ENCODE results near the gene CLTRN. TPM values are rescaled to one million over a fixed set of nuclear protein-coding genes. Genes with fewer than 3 reads are reported as not detected.
A peak's percentile ranks its signal among the peaks of the same experiment; 100 is the strongest.
"Not testable (repeated sequence)": the region's sequence is repeated elsewhere in the genome, so short reads cannot be mapped to it uniquely, and the experiment has no call there.

Gene CLTRN
- polyA plus RNA-seq, 1 of the 3 experiments (the other 2 are of a cell fraction) = 0.16 TPM

- TF ChIP-seq RCOR1 (IDR thresholded peaks at IDR 0.05; ENCODE audit: low read length) = no peak
Observed at GRCh38 chrX:15653961-15654360, 10.6 kb downstream of the CLTRN start (continued).

- peaks cover 18% of the 10 kb centered on the region for H3K27me3 ChIP-seq (ENCODE audit: insufficient read depth)
- H3F3A ChIP-seq (replicated peaks; ENCODE audit: insufficient read depth); H2AFZ ChIP-seq (ENCODE audit: low read depth); H3K27ac ChIP-seq (ENCODE audit: low read depth in 2 of 2, low read length in 1 of 2); H3K79me2 ChIP-seq (ENCODE audit: insufficient read depth); DNase-seq; H4K20me1 ChIP-seq (ENCODE audit: insufficient read depth); H3K9me3 ChIP-seq; POLR2A ChIA-PET; H3K9ac ChIP-seq; H3K4me2 ChIP-seq; H3K4me1 ChIP-seq (ENCODE audit: control insufficient read depth in 1 of 2, insufficient read depth in 2 of 2, low read depth in 1 of 2, low read length in 1 of 2); H3K36me3 ChIP-seq (replicated peaks in 1 of 2; ENCODE audit: control insufficient read depth in 1 of 2, insufficient read depth in 2 of 2, low read length in 1 of 2); H3K9me2 ChIP-seq; H3K4me3 ChIP-seq (ENCODE audit: low read depth in 2 of 2, low read length in 1 of 2): not testable (repeated sequence)
- CTCF ChIA-PET = interaction anchor here (1.6 kb wide), 1 partner anchor 154 kb away, joined by 3 read pairs; the partner anchor contains the start of gene PIR
- WGBS (ENCODE audit: low lambda C conversion rate) = no CpG with 5 or more reads among the region's 5 CpGs
Observed at GRCh38 chrX:15647510-15647909, 17.1 kb downstream of the CLTRN start.

GRCh38 chrX:15646543-15646942 lies 18.1 kb downstream of the CLTRN start:
- Histone ChIP-seq H3K27me3 (ENCODE audit: insufficient read depth) (peaks cover 18% of the 10 kb centered on the region), H3K27ac (ENCODE audit: low read depth in 2 of 2, low read length in 1 of 2) (no peak overlapping the region), H3K9me2 (no peaks in the 10 kb centered on the region), H4K20me1 (ENCODE audit: insufficient read depth) (no peaks in the 10 kb centered on the region), H3K79me2 (ENCODE audit: insufficient read depth) (no peaks in the 10 kb centered on the region), H3K4me2 (no peak overlapping the region), H2AFZ (ENCODE audit: low read depth) (no peak overlapping the region), H3K36me3 (replicated peaks in 1 of 2; ENCODE audit: control insufficient read depth in 1 of 2, insufficient read depth in 2 of 2, low read length in 1 of 2) (no peaks in the 10 kb centered on the region), H3K4me1 (ENCODE audit: control insufficient read depth in 1 of 2, insufficient read depth in 2 of 2, low read depth in 1 of 2, low read length in 1 of 2) (no peaks in the 10 kb centered on the region), H3K4me3 (ENCODE audit: low read depth in 2 of 2, low read length in 1 of 2) (no peak overlapping the region), H3K9ac (no peak overlapping the region), H3K9me3 (no peaks in the 10 kb centered on the region), H3F3A (replicated peaks; ENCODE audit: insufficient read depth) (no peaks in the 10 kb centered on the region)
- POLR2A ChIA-PET = no interaction called here
- CTCF ChIA-PET = no interaction called here
- no peak for TF ChIP-seq REST (IDR thresholded peaks at IDR 0.05; ENCODE audit: low read depth, low read length)
- no peak for TF ChIP-seq GABPA (IDR thresholded peaks at IDR 0.05; ENCODE audit: low read depth)
- TF ChIP-seq JUND (IDR thresholded peaks at IDR 0.05) = no peak
- no peak for TF ChIP-seq CHD2 (IDR thresholded peaks at IDR 0.05; ENCODE audit: low read length, partially characterized antibody)
- TF ChIP-seq POLR2AphosphoS5 (IDR thresholded peaks at IDR 0.05; ENCODE audit: low read depth, low read length) = no peak
- TF ChIP-seq FOSL2 (IDR thresholded peaks at IDR 0.05; ENCODE audit: borderline replicate concordance, low read depth) = no peak
- peak; percentile 8 for DNase-seq
- WGBS (ENCODE audit: low lambda C conversion rate) = 68% methylated on average over 7 of the region's 27 CpGs

- Histone ChIP-seq H3K9me3 (no peaks in the 10 kb centered on the region), H3K4me3 (ENCODE audit: low read depth in 2 of 2, low read length in 1 of 2) (no peak overlapping the region), H3K36me3 (replicated peaks in 1 of 2; ENCODE audit: control insufficient read depth in 1 of 2, insufficient read depth in 2 of 2, low read length in 1 of 2) (no peaks in the 10 kb centered on the region), H3K79me2 (ENCODE audit: insufficient read depth) (no peaks in the 10 kb centered on the region), H3K9ac (no peak overlapping the region), H3K27ac (ENCODE audit: low read depth in 2 of 2, low read length in 1 of 2) (no peak overlapping the region), H3K27me3 (ENCODE audit: insufficient read depth) (peaks cover 18% of the 10 kb centered on the region), H3K9me2 (no peaks in the 10 kb centered on the region), H2AFZ (ENCODE audit: low read depth) (no peak overlapping the region), H3F3A (replicated peaks; ENCODE audit: insufficient read depth) (no peaks in the 10 kb centered on the region), H3K4me2 (no peak overlapping the region), H3K4me1 (ENCODE audit: control insufficient read depth in 1 of 2, insufficient read depth in 2 of 2, low read depth in 1 of 2, low read length in 1 of 2) (no peaks in the 10 kb centered on the region), H4K20me1 (ENCODE audit: insufficient read depth) (no peaks in the 10 kb centered on the region)
- DNase-seq = no peak
- ChIA-PET CTCF (no interaction called here), POLR2A (no interaction called here)
- 65% methylated on average over 12 of the region's 15 CpGs for WGBS (ENCODE audit: low lambda C conversion rate)
- TF ChIP-seq ZBTB33 (IDR thresholded peaks at IDR 0.05; ENCODE audit: borderline replicate concordance, low read depth) = no peak
- no peak for TF ChIP-seq PBX3 (IDR thresholded peaks at IDR 0.05)
- TF ChIP-seq RAD21 (IDR thresholded peaks at IDR 0.05; ENCODE audit: low read length) = no peak
- no peak for TF ChIP-seq FOXM1 (IDR thresholded peaks at IDR 0.05; ENCODE audit: low read depth)
- no peak for TF ChIP-seq NRF1 (IDR thresholded peaks at IDR 0.05; ENCODE audit: low read depth, low read length)
- TF ChIP-seq RCOR1 (IDR thresholded peaks at IDR 0.05; ENCODE audit: low read length) = no peak
- no peak for TF ChIP-seq IRF3 (IDR thresholded peaks at IDR 0.05; ENCODE audit: low read depth, low read length)
- no peak for TF ChIP-seq RFX5 (IDR thresholded peaks at IDR 0.05; ENCODE audit: low read length)
Observed at GRCh38 chrX:15646031-15646430, 18.6 kb downstream of the CLTRN start.
